BJ (cell line): ENCODE measurements around the gene UBASH3B. TPM values are rescaled to one million over a fixed set of nuclear protein-coding genes. Genes with fewer than 3 reads are reported as not detected.

Experiments used
- CTCF ChIA-PET: fragments of 350-600 bp; formaldehyde crosslinking; extraction: SDS; loops from one replicate; lab custom pipeline; 2021; ENCODE audit warnings: antibody characterized with exemption, inconsistent platforms; lab: Yijun Ruan, JAX
- POLR2A ChIA-PET: fragments of 300-600 bp; sonication (Branson Sonifier 250); formaldehyde crosslinking; extraction: SDS; loops from one replicate; lab custom pipeline; 2021; ENCODE audit warnings: antibody characterized with exemption; lab: Charles Lee
- DNase-seq: peaks from one replicate; pipeline ENCODE4 v3.0.0-alpha.2; 2011; ENCODE audit warnings: low read depth
- H3K27me3 ChIP-seq: 2 replicates; pipeline ENCODE4 v1.6.0; 2011; ENCODE audit warnings: low read length; ENCODE audit not compliant: control insufficient read depth, insufficient read depth
- H3K36me3 ChIP-seq: 2 replicates; pipeline ENCODE4 v1.5.1; 2011; ENCODE audit warnings: low read length; ENCODE audit not compliant: control insufficient read depth, insufficient read depth
- H3K4me3 ChIP-seq: 2 replicates; pipeline ENCODE4 v1.5.1; 2011; ENCODE audit warnings: low read depth, mild to moderate bottlenecking, control low read depth, low read length
- polyA plus RNA-seq: library from polyadenylated mRNA; depleted of rRNA; stranded (reverse); fragments of >200 nt; gene quantifications from 2 replicates; pipeline ENCODE4 v1.2.3, GENCODE V29; 2011
- TF ChIP-seq, protein P1 (sequence below): IDR thresholded peaks from 2 replicates; pipeline ENCODE4 v1.5.1; 2011; ENCODE audit warnings: low read depth, mild to moderate bottlenecking, control low read depth, inconsistent platforms, low read length, moderate library complexity; ENCODE audit not compliant: insufficient read depth

The UBASH3B gene
- polyA plus RNA-seq, 1 experiment: 28.4 TPM

GRCh38 chr11:122690384-122690783, 34.9 kb downstream of the UBASH3B start:
- TF ChIP-seq, protein P1, sequence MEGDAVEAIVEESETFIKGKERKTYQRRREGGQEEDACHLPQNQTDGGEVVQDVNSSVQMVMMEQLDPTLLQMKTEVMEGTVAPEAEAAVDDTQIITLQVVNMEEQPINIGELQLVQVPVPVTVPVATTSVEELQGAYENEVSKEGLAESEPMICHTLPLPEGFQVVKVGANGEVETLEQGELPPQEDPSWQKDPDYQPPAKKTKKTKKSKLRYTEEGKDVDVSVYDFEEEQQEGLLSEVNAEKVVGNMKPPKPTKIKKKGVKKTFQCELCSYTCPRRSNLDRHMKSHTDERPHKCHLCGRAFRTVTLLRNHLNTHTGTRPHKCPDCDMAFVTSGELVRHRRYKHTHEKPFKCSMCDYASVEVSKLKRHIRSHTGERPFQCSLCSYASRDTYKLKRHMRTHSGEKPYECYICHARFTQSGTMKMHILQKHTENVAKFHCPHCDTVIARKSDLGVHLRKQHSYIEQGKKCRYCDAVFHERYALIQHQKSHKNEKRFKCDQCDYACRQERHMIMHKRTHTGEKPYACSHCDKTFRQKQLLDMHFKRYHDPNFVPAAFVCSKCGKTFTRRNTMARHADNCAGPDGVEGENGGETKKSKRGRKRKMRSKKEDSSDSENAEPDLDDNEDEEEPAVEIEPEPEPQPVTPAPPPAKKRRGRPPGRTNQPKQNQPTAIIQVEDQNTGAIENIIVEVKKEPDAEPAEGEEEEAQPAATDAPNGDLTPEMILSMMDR: no peak
- DNase-seq: no peak
- CTCF ChIA-PET: interaction anchor here (0.9 to 1.1 kb wide), 3 partner anchors 42 to 106 kb away, joined by 3 to 4 read pairs (median 3); no protein-coding TSS in a partner anchor
- no peaks in the 10 kb centered on the region; the same call in 1 of the 2 replicates for H3K36me3 ChIP-seq
- POLR2A ChIA-PET: no interaction called here
- no peak overlapping the region; the same call in 1 of the 2 replicates for H3K4me3 ChIP-seq
- H3K27me3 ChIP-seq: no peaks in the 10 kb centered on the region

DNA sequence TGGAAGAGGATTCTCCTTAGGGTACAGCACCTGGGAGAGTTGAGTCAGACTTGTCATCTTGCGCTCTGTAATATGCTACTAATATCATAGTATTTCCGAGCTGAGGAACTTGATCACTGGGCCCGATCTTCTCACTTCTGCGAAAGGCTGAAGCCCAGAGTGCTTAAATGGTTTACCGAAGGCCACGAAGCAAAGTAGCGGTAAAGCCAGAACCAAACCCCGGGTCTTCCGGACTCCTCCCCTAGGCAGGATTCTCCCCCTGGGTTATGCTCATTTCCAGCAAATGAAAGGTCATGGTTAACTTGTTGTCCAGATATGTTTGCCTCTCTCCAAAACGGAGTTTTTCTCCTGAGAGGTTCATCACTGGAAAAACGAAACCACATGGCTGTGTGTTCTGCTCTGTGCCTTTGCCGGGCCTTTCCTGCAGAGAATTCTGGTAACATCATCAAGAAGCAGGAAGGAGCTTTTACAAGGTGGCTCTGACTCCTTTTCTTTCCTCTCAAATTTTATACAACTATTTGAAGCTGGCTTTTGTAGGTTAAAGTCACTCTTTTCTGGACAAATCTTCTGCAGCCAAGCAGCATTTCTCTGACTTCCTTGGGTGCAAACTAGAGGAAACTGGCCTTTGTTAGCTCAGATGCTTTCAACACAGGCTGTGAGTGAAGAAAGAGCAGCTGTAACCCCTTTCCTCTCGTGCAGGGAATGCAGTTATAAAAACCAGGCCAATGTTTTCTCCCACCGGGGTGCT, 35.5 kb downstream of the UBASH3B start:
- H3K27me3 ChIP-seq: no peaks in the 10 kb centered on the region
- H3K36me3 ChIP-seq: no peaks in the 10 kb centered on the region; the same call in 1 of the 2 replicates
- POLR2A ChIA-PET: no interaction called here
- CTCF ChIA-PET: interaction anchor here (0.6 to 1.3 kb wide), 10 partner anchors 11 to 110 kb away, joined by 3 to 5 read pairs (median 3); no protein-coding TSS in a partner anchor
- TF ChIP-seq, protein P1: no peak
- peak overlapping the region; percentile 12 for H3K4me3 ChIP-seq
- peak; percentile 33 for DNase-seq

DNA sequence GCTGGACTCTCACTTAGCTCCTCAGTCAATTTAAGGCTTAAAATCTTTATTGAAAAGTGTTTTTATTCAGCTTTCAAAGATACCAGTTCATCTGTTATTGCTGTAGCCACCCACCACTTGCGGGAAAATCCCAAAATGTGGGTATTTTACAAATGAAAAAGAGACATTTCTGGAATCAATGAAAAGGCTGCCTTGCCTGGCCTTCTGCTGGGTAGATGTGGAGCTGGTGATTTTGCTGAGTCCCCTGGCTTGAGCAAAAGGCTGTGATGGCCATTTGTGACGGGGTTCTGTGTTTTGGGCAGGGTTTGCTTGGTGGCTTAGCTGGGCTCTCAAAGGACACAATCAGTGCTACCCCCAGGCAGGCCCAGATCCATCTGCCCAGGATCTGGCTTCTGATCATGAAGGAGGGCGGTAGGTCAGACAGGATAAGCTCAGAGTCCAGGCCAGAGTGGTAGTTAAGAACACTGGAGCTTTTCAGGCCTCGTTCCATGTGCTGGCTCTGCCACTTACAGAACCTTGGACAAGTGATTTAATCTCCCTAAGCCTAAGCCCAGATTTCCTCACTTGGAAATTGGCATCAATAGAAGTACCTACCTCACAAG, 36.1 kb downstream of the UBASH3B start:
- no peaks in the 10 kb centered on the region for H3K27me3 ChIP-seq
- CTCF ChIA-PET: interaction anchor here (0.6 to 1.3 kb wide), 8 partner anchors 12 to 111 kb away, joined by 3 to 5 read pairs (median 3); no protein-coding TSS in a partner anchor
- DNase-seq: no peak
- POLR2A ChIA-PET: no interaction called here
- no peaks in the 10 kb centered on the region; the same call in 1 of the 2 replicates for H3K36me3 ChIP-seq
- TF ChIP-seq, protein P1: no peak
- H3K4me3 ChIP-seq: no peak overlapping the region

GRCh38 chr11:122692444-122692843, 36.9 kb downstream of the UBASH3B start:
- Histone ChIP-seq H3K4me3 (no peak overlapping the region), H3K36me3 (no peaks in the 10 kb centered on the region; the same call in 1 of the 2 replicates), H3K27me3 (no peaks in the 10 kb centered on the region)
- CTCF ChIA-PET: interaction anchor here (1.0 kb wide), 1 partner anchor 36 kb away, joined by 3 read pairs; no protein-coding TSS in a partner anchor
- POLR2A ChIA-PET: no interaction called here
- TF ChIP-seq, protein P1: no peak
- DNase-seq: no peak

DNA sequence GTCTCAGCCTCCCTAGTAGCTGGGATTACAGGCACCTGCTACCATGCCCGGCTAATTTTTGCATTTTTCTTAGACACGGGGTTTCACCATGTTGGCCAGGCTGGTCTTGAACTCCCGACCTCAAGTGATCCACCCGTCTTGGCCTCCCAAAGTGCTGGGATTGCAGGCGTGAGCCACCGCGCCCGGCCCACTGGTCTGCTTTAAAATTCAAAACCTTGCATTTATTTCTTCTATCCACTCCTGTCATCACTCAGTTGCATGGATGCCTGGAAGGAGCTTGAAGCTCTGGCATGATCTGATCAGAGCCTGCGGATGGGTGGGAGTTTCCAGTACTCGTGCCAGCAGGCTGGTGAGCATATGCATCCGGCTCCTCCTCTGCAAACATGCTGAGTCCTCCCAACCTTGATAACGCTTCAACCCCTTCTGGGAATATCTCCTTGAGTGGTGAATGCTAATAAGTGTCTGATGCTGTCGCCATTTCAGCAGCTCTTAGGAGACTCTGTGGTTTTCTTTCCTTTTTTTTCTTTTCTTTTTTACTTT, 39.6 kb downstream of the UBASH3B start:
- Histone ChIP-seq H3K27me3 (no peaks in the 10 kb centered on the region), H3K4me3 (no peak overlapping the region), H3K36me3 (no peaks in the 10 kb centered on the region)
- ChIA-PET POLR2A (interaction anchor here (0.7 kb wide), 1 partner anchor 12 kb away, joined by 14 read pairs; no protein-coding TSS in a partner anchor), CTCF (interaction anchor here (1.8 kb wide), 1 partner anchor 11 kb away, joined by 6 read pairs; no protein-coding TSS in a partner anchor)
- TF ChIP-seq, protein P1: no peak
- no peak for DNase-seq
